Common myeloid progenitor, CD34-positive (primary cell): ENCODE results near the gene C2orf49.

Source experiments
- CTCF ChIA-PET: fragments of 350-600 bp; sonication (Branson Sonifier 250); formaldehyde crosslinking; loops from one replicate; lab custom pipeline; 2021; ENCODE audit warnings: antibody characterized with exemption; lab: Charles Lee
- POLR2A ChIA-PET: fragments of 350-600 bp; sonication (Branson Sonifier 250); formaldehyde crosslinking; loops from one replicate; lab custom pipeline; 2021; ENCODE audit warnings: antibody characterized with exemption; lab: Charles Lee
- DNase-seq, 3 donors: peaks; one replicate each; pipeline versions ENCODE4 v3.0.0 to v3.0.0-alpha.2; 2013
- H3K27ac ChIP-seq, 2 experiments: 1 replicate in 1 of 2; 2 replicates in 1 of 2; pipeline ENCODE4 v1.7.0; 2013; ENCODE audit warnings: inconsistent platforms in 2 of 2, low read length in 2 of 2, mild to moderate bottlenecking in 2 of 2, low read depth in 1 of 2, moderate library complexity in 1 of 2; ENCODE audit not compliant: severe bottlenecking in 2 of 2, insufficient read depth in 1 of 2, poor library complexity in 1 of 2
- H3K27me3 ChIP-seq, 5 experiments: replicated peaks in 2 of 5; 1 replicate in 3 of 5; 2 replicates in 2 of 5; pipeline versions ENCODE4 v1.6.1 to v1.7.0; 2013; ENCODE audit warnings: low read length in 4 of 5, mild to moderate bottlenecking in 2 of 5, moderate library complexity in 2 of 5, inconsistent platforms in 1 of 5; ENCODE audit not compliant: insufficient read depth in 5 of 5, control insufficient read depth in 4 of 5
- H3K36me3 ChIP-seq, 4 experiments: 1 replicate in 2 of 4; 2 replicates in 2 of 4; pipeline versions ENCODE4 v1.6.1 to v1.7.0; 2013; ENCODE audit warnings: low read length in 3 of 4, control low read depth in 1 of 4, mild to moderate bottlenecking in 1 of 4; ENCODE audit not compliant: control insufficient read depth in 4 of 4, insufficient read depth in 4 of 4
- H3K4me1 ChIP-seq, 4 experiments: 1 replicate in 3 of 4; 2 replicates in 1 of 4; pipeline versions ENCODE4 v1.6.1 to v1.7.1; 2013; ENCODE audit warnings: low read length in 3 of 4, mild to moderate bottlenecking in 3 of 4, control low read depth in 1 of 4, inconsistent platforms in 1 of 4, moderate library complexity in 1 of 4; ENCODE audit not compliant: control insufficient read depth in 4 of 4, insufficient read depth in 4 of 4; ENCODE audit errors: control extremely low read depth in 1 of 4
- H3K4me3 ChIP-seq, 7 experiments: 1 replicate in 4 of 7; 2 replicates in 3 of 7; pipeline versions ENCODE4 v1.5.1 to v1.7.0; 2013; ENCODE audit warnings: mild to moderate bottlenecking in 7 of 7, low read length in 6 of 7, moderate library complexity in 6 of 7, inconsistent platforms in 2 of 7, low read depth in 2 of 7, control low read depth in 1 of 7; ENCODE audit not compliant: insufficient read depth in 4 of 7, control insufficient read depth in 1 of 7; ENCODE audit errors: extremely low read depth in 1 of 7
- H3K9me3 ChIP-seq, 5 experiments: 1 replicate in 4 of 5; 2 replicates in 1 of 5; pipeline versions ENCODE4 v1.6.1 to v1.7.1; 2013; ENCODE audit warnings: low read length in 4 of 5, mild to moderate bottlenecking in 2 of 5, inconsistent platforms in 1 of 5, low read depth in 1 of 5, moderate library complexity in 1 of 5; ENCODE audit not compliant: control insufficient read depth in 4 of 5, insufficient read depth in 2 of 5; ENCODE audit errors: control extremely low read depth in 1 of 5
- WGBS: methylation state at CpG from one replicate; pipeline ENCODE4 v1.1.5; 2013; ENCODE audit not compliant: insufficient coverage; 5-methylcytosine and 5-hydroxymethylcytosine counted together

The C2orf49 gene

DNA sequence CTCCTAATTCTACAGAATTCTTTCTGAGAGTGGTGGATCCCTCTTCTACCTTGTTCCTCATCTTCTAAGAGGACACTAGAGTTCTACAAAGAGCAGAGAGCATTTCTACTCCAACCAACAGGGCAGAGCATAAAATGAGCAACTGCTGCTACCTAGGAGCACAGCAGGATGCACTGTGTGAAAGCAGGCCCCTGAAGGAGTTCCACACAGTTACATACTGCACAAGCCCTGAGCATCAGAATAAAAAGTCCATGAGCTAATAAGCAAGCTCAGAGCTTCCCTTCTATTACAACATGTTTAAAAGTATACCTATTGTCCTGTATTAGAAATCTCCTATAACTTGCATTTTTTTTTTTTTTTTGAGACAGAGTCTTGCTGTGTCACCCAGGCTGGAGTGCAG lies 53.1 kb downstream of the C2orf49 start:
- H3K4me3 ChIP-seq, result no peak overlapping the region
- no peak overlapping the region for H3K27ac ChIP-seq
- no peak for DNase-seq
- peaks cover 0 to 9% (median 2%) of the 10 kb centered on the region in 4 experiments for H3K4me1 ChIP-seq
- no peaks in the 10 kb centered on the region for H3K27me3 ChIP-seq
- H3K9me3 ChIP-seq, result no peaks in the 10 kb centered on the region
- peaks cover 0 to 2% (median 0%) of the 10 kb centered on the region in 4 experiments for H3K36me3 ChIP-seq
- ChIA-PET POLR2A (no interaction called here), CTCF (interaction anchor here (0.6 to 1.5 kb wide), 4 partner anchors 10 to 817 kb away, joined by 3 read pairs; no protein-coding TSS in a partner anchor)

DNA sequence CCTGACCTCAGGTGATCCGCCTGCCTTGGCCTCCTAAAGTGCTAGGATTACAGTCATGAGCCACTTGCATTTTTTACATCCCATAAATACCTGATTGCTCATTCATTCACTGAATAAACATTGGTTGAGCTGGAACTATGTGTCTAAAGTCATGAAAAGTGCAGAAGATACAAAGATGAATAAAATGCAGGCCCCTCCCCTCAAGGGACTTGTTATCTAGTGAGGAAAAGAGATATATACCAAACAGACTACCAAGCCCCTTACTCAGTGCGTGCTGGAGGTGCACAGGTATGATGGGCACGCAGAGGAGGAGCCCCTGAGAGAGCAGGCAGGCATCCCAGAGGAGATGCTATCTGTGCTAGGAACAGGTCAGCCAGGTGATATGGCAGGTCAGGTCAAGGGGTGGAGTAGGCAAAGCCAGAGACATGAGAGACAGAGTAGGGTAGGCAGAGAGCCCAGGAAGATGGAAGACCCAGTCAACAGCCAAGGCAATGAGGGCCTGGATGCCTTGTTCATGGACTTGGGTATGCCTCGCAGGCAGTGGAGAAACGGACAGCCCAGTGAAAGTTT lies 53.8 kb downstream of the C2orf49 start:
- 95% methylated on average over 4 of the region's 5 CpGs for WGBS

GRCh38 chr2:105391763-105392662 lies 54.7 kb downstream of the C2orf49 start:
- Histone ChIP-seq H3K27ac (no peak overlapping the region), H3K9me3 (no peaks in the 10 kb centered on the region), H3K27me3 (no peaks in the 10 kb centered on the region), H3K36me3 (no peaks in the 10 kb centered on the region), H3K4me1 (peaks cover 0 to 4% (median 0%) of the 10 kb centered on the region in 4 experiments), H3K4me3 (no peak overlapping the region)
- no peak for DNase-seq
- 94% methylated on average over 5 of the region's 9 CpGs for WGBS
- ChIA-PET POLR2A (no interaction called here), CTCF (interaction anchor here (0.6 to 3.9 kb wide), 6 partner anchors 8 to 127 kb away, joined by 3 to 22 read pairs (median 3); no protein-coding TSS in a partner anchor)

More for the DNA sequence above, 53.8 kb downstream of the C2orf49 start:
- Histone ChIP-seq H3K9me3 (no peaks in the 10 kb centered on the region), H3K27ac (no peak overlapping the region), H3K4me1 (peaks cover 0 to 4% (median 1%) of the 10 kb centered on the region in 4 experiments), H3K36me3 (no peaks in the 10 kb centered on the region), H3K27me3 (no peaks in the 10 kb centered on the region), H3K4me3 (no peak overlapping the region)
- DNase-seq, result no peak
- ChIA-PET POLR2A (no interaction called here), CTCF (interaction anchor here (1.1 to 1.5 kb wide), 2 partner anchors 13 to 130 kb away, joined by 3 to 5 read pairs; no protein-coding TSS in a partner anchor)

DNA sequence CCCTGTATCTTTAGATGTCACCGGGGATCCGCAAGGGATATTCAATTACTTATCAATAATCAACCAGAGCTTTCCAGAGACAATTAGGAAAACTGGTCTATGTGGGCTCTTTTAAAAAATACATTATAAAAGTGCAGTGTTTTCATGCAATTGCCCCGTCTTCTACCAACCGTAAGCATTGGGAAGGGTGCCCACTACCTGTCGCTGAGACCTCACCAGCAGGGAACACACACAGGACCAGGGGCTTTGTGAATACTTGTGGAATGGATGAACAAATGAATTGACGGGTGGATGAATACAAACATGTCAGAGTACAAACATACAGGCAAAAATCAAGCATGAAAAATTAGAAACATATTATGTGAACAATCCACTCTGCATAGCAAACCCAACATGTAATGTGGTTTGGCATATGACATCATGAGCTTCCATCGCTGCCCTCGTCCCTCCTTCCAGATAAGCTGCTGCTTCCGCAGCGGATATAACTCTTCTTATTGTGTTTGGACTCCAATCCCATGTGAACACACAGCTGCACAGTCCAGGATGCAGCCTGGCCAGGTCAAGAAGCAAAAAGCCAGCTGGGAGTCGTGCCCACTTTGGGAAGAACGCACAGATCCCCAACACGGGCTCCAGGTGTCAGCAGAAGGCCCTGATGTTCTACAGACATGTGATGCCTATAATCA lies 56.2 kb downstream of the C2orf49 start:
- no peak overlapping the region for H3K4me3 ChIP-seq
- ChIA-PET CTCF (interaction anchor here (0.8 to 3.9 kb wide), 6 partner anchors 9 to 38 kb away, joined by 3 to 22 read pairs (median 4); no protein-coding TSS in a partner anchor), POLR2A (no interaction called here)
- no peaks in the 10 kb centered on the region for H3K9me3 ChIP-seq
- H3K4me1 ChIP-seq, result peaks cover 0 to 9% (median 7%) of the 10 kb centered on the region in 4 experiments
- DNase-seq, result no peak
- 99% methylated on average over 10 of the region's 13 CpGs for WGBS
- H3K27me3 ChIP-seq, result peaks cover 0 to 3% (median 0%) of the 10 kb centered on the region in 5 experiments
- H3K36me3 ChIP-seq, result no peaks in the 10 kb centered on the region
- no peak overlapping the region for H3K27ac ChIP-seq

GRCh38 chr2:105394951-105395611 lies 57.7 kb downstream of the C2orf49 start:
- CTCF ChIA-PET, result interaction anchor here (1.1 to 3.9 kb wide), 5 partner anchors 8 to 48 kb away, joined by 3 to 22 read pairs (median 3); no protein-coding TSS in a partner anchor
- no peak for DNase-seq
- H3K4me3 ChIP-seq, result no peak overlapping the region
- WGBS, result 96% methylated on average over 12 of the region's 12 CpGs
- H3K4me1 ChIP-seq, result peaks cover 0 to 16% (median 11%) of the 10 kb centered on the region in 4 experiments
- POLR2A ChIA-PET, result no interaction called here
- H3K36me3 ChIP-seq, result no peaks in the 10 kb centered on the region
- H3K27me3 ChIP-seq, result peaks cover 0 to 3% (median 0%) of the 10 kb centered on the region in 5 experiments
- H3K27ac ChIP-seq, result no peak overlapping the region
- H3K9me3 ChIP-seq, result no peaks in the 10 kb centered on the region

DNA sequence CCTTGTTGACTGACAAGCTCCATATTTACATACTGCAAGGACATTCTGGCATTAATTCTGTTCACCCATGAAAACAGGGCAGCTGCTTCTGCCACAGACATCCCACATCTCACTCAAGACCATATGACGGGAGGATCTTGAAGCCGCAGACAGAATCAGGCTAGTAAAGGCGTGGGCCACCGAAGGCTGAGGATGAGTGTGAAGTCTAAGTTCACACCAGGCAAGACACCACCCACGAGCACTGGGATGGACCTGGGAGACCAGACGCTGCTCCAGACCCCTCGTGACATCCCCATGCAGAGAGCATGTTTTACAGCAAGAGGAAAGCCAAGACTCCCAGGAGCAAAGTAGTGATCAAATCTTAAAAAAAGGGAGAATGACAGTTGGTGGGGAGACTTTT lies 58.4 kb downstream of the C2orf49 start:
- DNase-seq, result no peak
- ChIA-PET POLR2A (no interaction called here), CTCF (interaction anchor here (1.1 to 3.9 kb wide), 5 partner anchors 9 to 48 kb away, joined by 3 to 22 read pairs (median 3); no protein-coding TSS in a partner anchor)
- WGBS, result 93% methylated on average over 7 of the region's 7 CpGs
- H3K27ac ChIP-seq, result no peak overlapping the region
- peaks cover 0 to 3% (median 0%) of the 10 kb centered on the region in 5 experiments for H3K27me3 ChIP-seq
- peaks cover 0 to 16% (median 11%) of the 10 kb centered on the region in 4 experiments for H3K4me1 ChIP-seq
- no peak overlapping the region for H3K4me3 ChIP-seq
- no peaks in the 10 kb centered on the region for H3K9me3 ChIP-seq
- H3K36me3 ChIP-seq, result no peaks in the 10 kb centered on the region
